DLD1 (cell line): Measurements from ENCODE around the gene CA5A.
"Not testable (repeated sequence)": the region's sequence is repeated elsewhere in the genome, so short reads cannot be mapped to it uniquely, and the experiment has no call there.

ENCODE experiments used
- in situ Hi-C: cut with HindIII; loops from 2 replicates; pipeline ENCODE4 v1.10.0; 2017; ENCODE audit warnings: low sequenced_read_pairs

The CA5A gene

DNA sequence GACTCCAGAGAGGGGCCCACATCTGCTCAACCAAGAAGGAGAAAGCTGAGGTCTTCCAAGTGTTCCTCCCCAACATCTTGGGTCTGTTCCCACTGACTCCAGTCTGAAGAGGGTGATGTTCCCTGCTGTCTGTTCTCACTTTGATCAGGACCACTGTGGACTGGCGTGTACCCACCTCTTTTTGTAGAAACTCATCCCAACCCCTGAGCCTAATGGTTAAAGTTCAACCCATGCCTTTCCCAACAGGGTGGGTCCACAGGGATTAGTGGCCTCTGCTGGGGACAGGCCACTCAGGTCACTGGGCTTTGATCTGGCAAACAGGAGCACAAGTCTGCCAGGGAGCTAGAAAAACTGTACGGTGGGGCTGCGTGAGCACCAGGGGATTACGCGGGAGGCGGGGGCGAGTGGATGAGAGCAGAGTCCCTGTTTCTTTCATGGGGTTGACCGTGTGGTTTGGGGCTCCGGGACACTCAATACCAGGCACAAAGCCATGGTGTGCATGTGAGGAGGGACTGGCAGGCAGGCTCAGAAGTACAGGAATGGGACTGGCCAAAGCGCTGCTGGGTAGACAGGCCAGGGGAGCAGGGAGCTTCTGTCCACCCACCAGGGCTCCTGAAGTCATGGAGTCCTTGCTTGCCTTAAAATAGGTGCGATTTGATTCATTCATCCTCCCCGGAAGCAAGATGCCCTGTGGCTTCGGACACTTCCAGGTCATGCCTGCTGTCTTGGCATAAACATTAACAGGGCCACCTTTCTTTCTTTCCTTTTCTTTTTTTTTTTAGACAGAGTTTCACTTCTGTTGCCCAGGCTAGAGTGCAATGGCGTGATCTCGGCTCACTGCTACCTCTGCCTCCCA, at the start of gene CA5A:
TSS of gene CA5A (minus strand) at position 155 of the 856 bp plus-strand sequence. CDS start at position 76, 79 bp downstream.
- in situ Hi-C loops: no loop called here

DNA sequence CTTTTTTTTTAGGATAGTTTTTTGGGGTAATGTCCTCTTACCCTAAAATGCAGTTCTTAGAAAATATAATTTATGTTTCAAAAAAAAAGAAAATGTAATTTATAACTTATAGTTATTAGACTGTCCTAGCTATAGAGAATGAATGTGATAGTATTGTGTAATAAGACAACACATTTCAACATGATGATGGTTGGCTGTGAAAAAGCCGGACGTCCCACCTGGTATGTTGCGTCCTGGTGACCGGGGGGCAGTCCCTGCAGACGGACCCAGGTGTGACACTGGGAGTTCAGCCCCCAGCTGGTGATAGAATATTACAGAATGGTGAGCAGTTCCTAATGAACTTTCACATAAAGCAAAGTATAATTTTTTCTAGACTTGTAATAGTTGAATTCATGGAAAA, 49.2 kb upstream of the CA5A start:
- in situ Hi-C loops: not testable (repeated sequence)

GRCh38 chr16:87984632-87985267, 48.4 kb upstream of the CA5A start:
- in situ Hi-C loops: no loop called here

DNA sequence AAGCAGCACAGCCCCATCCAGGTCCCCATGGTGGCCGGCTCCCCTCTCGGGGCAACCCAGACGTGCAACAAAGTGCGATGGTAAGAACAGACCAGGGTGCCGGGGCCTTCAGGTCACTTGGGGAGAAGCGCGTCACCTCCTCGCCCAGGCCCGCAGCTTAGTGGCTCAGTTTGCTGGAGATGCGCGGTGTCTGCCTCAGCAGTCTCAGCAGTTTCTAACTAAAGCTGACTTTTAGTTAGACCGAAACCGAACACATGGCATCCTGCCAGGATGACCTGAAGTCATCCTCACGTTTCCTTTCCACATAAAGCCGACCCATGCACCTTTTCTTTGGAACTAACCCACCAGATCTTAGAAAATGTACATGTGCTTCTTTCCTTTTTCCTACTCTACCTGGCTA, 47.9 kb upstream of the CA5A start:
- in situ Hi-C loops: not testable (repeated sequence)

DNA sequence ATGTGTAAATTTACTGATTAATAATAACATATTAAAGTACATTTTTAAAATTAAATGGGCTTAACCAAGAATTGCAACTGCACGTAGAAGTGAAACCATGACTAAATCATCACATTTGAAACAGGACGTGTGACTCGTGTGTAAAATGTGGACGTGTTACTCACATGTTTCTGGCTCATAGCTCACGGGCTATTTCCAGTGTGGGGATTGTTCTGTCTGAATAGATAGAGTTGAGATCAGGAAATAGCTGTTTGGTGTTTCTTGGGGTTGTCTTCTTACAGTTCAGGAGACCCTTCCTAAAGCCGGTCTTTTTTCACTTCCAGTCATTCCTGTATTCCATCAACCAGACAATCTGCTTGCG, 47.4 kb upstream of the CA5A start:
- in situ Hi-C loops: not testable (repeated sequence)

- in situ Hi-C loops: not testable (repeated sequence)
Measured at GRCh38 chr16:87983072-87983736, 46.9 kb upstream of the CA5A start.

- in situ Hi-C loops: no loop called here
Measured at GRCh38 chr16:87982581-87983041, 46.3 kb upstream of the CA5A start.

GRCh38 chr16:87981376-87981775, 45.0 kb upstream of the CA5A start:
- in situ Hi-C loops: not testable (repeated sequence)

- in situ Hi-C loops: not testable (repeated sequence)
Measured at GRCh38 chr16:87979911-87980630, 43.7 kb upstream of the CA5A start.

DNA sequence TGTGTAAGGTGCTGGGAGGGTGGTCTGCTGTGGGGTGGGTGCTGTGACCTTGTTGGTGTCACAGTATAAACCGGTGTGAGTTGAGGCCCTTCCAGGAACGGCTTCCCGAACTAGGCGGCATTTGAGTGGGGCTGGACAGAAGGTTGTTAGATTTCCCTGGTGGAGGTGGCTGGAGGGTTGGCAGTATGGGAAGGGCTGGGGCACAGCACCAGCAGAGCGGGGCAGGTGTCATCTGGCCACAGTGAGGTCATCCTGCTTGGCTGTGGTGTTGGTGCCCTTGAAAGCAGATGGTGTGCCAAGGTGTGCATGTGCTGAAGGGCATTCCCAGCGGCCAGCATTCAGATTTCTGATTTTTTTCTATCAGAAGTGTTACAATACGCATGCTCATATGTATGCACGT, 43.0 kb upstream of the CA5A start:
- in situ Hi-C loops: no loop called here

- in situ Hi-C loops: no loop called here
Measured at GRCh38 chr16:87978127-87978526, 41.8 kb upstream of the CA5A start.

- in situ Hi-C loops: no loop called here
Measured at GRCh38 chr16:87976665-87977064, 40.3 kb upstream of the CA5A start.

DNA sequence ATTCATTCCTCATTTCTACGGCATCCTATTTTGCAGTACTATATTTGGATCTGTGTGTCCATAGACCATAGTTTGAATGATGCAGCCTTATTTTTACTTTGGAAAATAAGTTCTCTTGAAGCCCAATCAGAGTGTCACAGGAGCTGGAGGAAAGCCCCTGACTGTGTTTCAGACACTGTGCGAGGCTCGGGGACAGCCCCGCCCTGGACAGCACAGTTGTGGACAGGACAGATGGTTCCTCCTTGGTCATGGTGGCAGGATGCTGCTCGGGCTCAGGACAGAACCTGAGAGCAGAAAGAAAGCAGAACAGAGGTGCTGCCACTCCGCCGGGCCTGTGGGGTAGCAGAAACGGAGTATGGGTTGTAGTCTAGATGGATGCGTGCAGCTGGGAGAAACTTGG, 37.8 kb upstream of the CA5A start:
- in situ Hi-C loops: no loop called here

DNA sequence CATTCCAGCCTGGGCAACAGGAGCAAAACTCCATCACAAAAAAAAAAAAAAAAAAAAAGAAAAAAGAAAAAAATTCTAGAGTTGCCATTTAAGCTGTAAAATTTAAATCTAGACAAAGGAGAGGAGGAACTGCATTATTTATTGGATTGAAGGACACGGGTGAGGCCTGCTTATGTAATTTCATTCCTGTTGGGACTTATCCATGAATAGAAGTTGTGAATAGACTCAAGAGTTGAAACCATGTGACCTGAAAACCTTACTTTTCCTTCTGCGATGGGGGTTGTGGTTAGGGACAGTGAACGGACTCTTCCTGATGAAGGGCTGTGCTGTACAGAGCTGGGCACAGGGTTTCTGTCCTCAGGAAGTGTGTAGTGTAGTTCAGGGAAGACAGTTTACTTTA, 37.4 kb upstream of the CA5A start:
- in situ Hi-C loops: no loop called here

- in situ Hi-C loops: no loop called here
Measured at GRCh38 chr16:87971933-87972332, 35.6 kb upstream of the CA5A start.

GRCh38 chr16:87970186-87970585, 33.9 kb upstream of the CA5A start:
- in situ Hi-C loops: no loop called here

DNA sequence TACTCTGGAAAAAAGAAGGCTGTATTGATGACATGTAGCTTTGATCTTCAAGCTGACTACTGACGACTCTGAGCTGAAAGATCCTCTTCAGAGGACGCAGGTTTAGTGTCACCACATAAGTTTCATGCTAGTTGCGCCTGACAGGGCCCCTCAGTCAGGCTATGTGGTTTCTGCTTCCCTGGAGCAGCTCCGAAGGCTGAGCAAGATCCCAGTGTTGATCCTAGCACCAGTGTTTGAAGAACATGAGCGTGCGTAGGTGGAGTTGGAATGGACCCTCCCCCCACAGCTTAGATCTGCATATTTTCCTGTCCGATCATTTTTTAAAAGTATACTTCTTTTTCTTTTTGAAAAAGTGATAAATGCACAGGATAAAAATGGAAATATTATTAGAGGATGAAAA, 32.2 kb upstream of the CA5A start:
- in situ Hi-C loops: no loop called here

- in situ Hi-C loops: no loop called here
Measured at GRCh38 chr16:87966685-87967185, 30.4 kb upstream of the CA5A start.

- in situ Hi-C loops: no loop called here
Measured at GRCh38 chr16:87966064-87966645, 29.8 kb upstream of the CA5A start.

DNA sequence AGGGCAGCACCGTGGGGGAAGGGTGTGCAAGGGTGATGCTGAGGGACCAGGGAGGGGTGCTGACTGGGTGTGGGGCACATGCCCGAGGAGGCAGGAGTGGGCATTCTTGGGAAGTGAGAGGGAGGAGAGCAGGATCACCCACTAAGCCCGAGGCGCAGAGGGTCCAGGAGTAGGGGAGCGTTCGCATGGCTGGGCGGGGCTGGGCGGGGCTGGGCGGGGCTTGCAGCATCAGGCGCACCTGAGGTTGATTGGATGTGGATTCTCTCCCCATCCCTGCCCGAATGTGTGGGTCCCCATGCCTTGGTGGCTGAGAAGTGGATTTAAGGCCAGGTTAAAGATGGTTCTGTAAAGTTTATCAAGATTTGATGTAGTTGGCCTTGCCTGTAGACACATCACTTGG, 29.1 kb upstream of the CA5A start:
- in situ Hi-C loops: no loop called here
